H9 (cell line): ENCODE data around the gene GYG2. TPM values are rescaled to one million over a fixed set of nuclear protein-coding genes. Genes with fewer than 3 reads are reported as not detected.

Experiments used
- DNase-seq: peaks from one replicate; pipeline ENCODE4 v3.0.0-alpha.2; 2017
- H2AFZ ChIP-seq: one replicate; pipeline ENCODE4 v1.6.1; 2013; ENCODE audit warnings: mild to moderate bottlenecking, low read length, control low read depth, moderate library complexity
- H2AK5ac ChIP-seq: 2 replicates; pipeline ENCODE4 v1.6.1; 2013; ENCODE audit warnings: low read length, control low read depth, mixed read lengths; ENCODE audit not compliant: insufficient read length
- H2BK120ac ChIP-seq: one replicate; pipeline ENCODE4 v1.6.1; 2013; ENCODE audit warnings: low read depth, mild to moderate bottlenecking, low read length, control low read depth, inconsistent platforms; ENCODE audit not compliant: poor library complexity, severe bottlenecking
- H2BK12ac ChIP-seq: 2 replicates; pipeline ENCODE4 v1.6.1; 2013; ENCODE audit warnings: low read length, control low read depth, mixed read lengths, low read depth; ENCODE audit not compliant: insufficient read length
- H2BK15ac ChIP-seq: 2 replicates; pipeline ENCODE4 v1.6.1; 2013; ENCODE audit warnings: low read depth, low read length, control low read depth
- H2BK20ac ChIP-seq: one replicate; pipeline ENCODE4 v1.6.1; 2013; ENCODE audit warnings: low read depth, mild to moderate bottlenecking, low read length, control low read depth, inconsistent platforms; ENCODE audit not compliant: poor library complexity, severe bottlenecking
- H2BK5ac ChIP-seq: 2 replicates; pipeline ENCODE4 v1.6.1; 2013; ENCODE audit warnings: low read length, control low read depth, mixed read lengths; ENCODE audit not compliant: insufficient read length
- H3K14ac ChIP-seq: 2 replicates; pipeline ENCODE4 v1.6.1; 2013; ENCODE audit warnings: low read length, control low read depth; ENCODE audit not compliant: insufficient read depth
- H3K18ac ChIP-seq: 2 replicates; pipeline ENCODE4 v1.6.1; 2013; ENCODE audit warnings: low read depth, mild to moderate bottlenecking, mixed read lengths, low read length, control low read depth; ENCODE audit not compliant: insufficient read length
- H3K23ac ChIP-seq: 2 replicates; pipeline ENCODE4 v1.6.1; 2013; ENCODE audit warnings: low read length, control low read depth, mixed read lengths, low read depth; ENCODE audit not compliant: insufficient read length
- H3K23me2 ChIP-seq: 2 replicates; pipeline ENCODE4 v1.6.1; 2013; ENCODE audit warnings: low read depth, mild to moderate bottlenecking, mixed read lengths, low read length, control low read depth; ENCODE audit not compliant: insufficient read length, poor library complexity, severe bottlenecking
- H3K27ac ChIP-seq: 2 replicates; pipeline ENCODE4 v1.5.1; 2013; ENCODE audit warnings: low read length, control low read depth, mixed read lengths, low read depth; ENCODE audit not compliant: insufficient read length
- H3K27me3 ChIP-seq: 2 replicates; pipeline ENCODE4 v1.6.1; 2013; ENCODE audit warnings: low read length, control low read depth, inconsistent platforms; ENCODE audit not compliant: insufficient read depth
- H3K4ac ChIP-seq: 2 replicates; pipeline ENCODE4 v1.6.1; 2013; ENCODE audit warnings: low read depth, mild to moderate bottlenecking, control low read depth, inconsistent platforms, low read length, moderate library complexity
- H3K4me1 ChIP-seq: 2 replicates; pipeline ENCODE4 v1.6.1; 2013; ENCODE audit warnings: low read length, control low read depth, inconsistent platforms; ENCODE audit not compliant: insufficient read depth
- H3K4me2 ChIP-seq: 2 replicates; pipeline ENCODE4 v1.6.1; 2013; ENCODE audit warnings: low read length, control low read depth, mixed read lengths; ENCODE audit not compliant: insufficient read length, insufficient read depth
- H3K56ac ChIP-seq: 2 replicates; pipeline ENCODE4 v1.6.1; 2013; ENCODE audit warnings: low read depth, mild to moderate bottlenecking, mixed read lengths, low read length, control low read depth; ENCODE audit not compliant: insufficient read length
- H3K79me1 ChIP-seq: 2 replicates; pipeline ENCODE4 v1.6.1; 2013; ENCODE audit warnings: low read depth, mild to moderate bottlenecking, moderate library complexity, low read length, control low read depth, inconsistent platforms; ENCODE audit not compliant: insufficient read depth, poor library complexity, severe bottlenecking
- H3K79me2 ChIP-seq: 2 replicates; pipeline ENCODE4 v1.6.1; 2013; ENCODE audit warnings: low read length, control low read depth, inconsistent platforms; ENCODE audit not compliant: insufficient read depth
- H3K9ac ChIP-seq: 2 replicates; pipeline ENCODE4 v1.6.1; 2013; ENCODE audit warnings: low read length, control low read depth, mixed read lengths; ENCODE audit not compliant: insufficient read length; ENCODE audit errors: extremely low read depth
- H3K9me3 ChIP-seq: one replicate; pipeline ENCODE4 v1.6.1; 2013; ENCODE audit warnings: low read depth, low read length, inconsistent platforms; ENCODE audit not compliant: control insufficient read depth
- H3T11ph ChIP-seq: one replicate; pipeline ENCODE4 v1.6.1; 2013; ENCODE audit warnings: mild to moderate bottlenecking, low read length, control low read depth, inconsistent platforms
- H4K20me1 ChIP-seq: one replicate; pipeline ENCODE4 v1.6.1; 2013; ENCODE audit not compliant: control insufficient read depth, insufficient read length, insufficient read depth
- H4K5ac ChIP-seq: 2 replicates; pipeline ENCODE4 v1.6.1; 2013; ENCODE audit warnings: low read depth, mild to moderate bottlenecking, mixed read lengths, low read length, control low read depth; ENCODE audit not compliant: insufficient read length
- H4K8ac ChIP-seq: replicated peaks from 2 replicates; pipeline ENCODE4 v1.6.1; 2013; ENCODE audit warnings: low read length, control low read depth, mixed read lengths, low read depth; ENCODE audit not compliant: insufficient read length
- H4K91ac ChIP-seq: 2 replicates; pipeline ENCODE4 v1.6.1; 2013; ENCODE audit warnings: low read depth, mild to moderate bottlenecking, moderate library complexity, mixed read lengths, low read length, control low read depth; ENCODE audit not compliant: insufficient read length
- H3K27ac Mint-ChIP-seq, 3 experiments: 2 replicates in 2 of 3; 3 replicates in 1 of 3; pipeline ENCODE4 v1.8.0; 2020 to 2021; ENCODE audit warnings: mixed read lengths in 3 of 3, mild to moderate bottlenecking in 1 of 3, moderate library complexity in 1 of 3
- H3K27me3 Mint-ChIP-seq: 2 replicates; pipeline ENCODE4 v1.8.0; 2021; ENCODE audit warnings: low read depth, mild to moderate bottlenecking, moderate library complexity, mixed read lengths
- H3K36me3 Mint-ChIP-seq, 3 experiments: 2 replicates in 2 of 3; 3 replicates in 1 of 3; pipeline ENCODE4 v1.8.0; 2020 to 2021; ENCODE audit warnings: low read depth in 3 of 3, mixed read lengths in 3 of 3; ENCODE audit not compliant: insufficient read depth in 1 of 3
- H3K4me1 Mint-ChIP-seq, 2 experiments: 2 replicates each; pipeline ENCODE4 v1.8.0; 2020; ENCODE audit warnings: mixed read lengths in 2 of 2
- H3K4me3 Mint-ChIP-seq, 2 experiments: 2 replicates in 1 of 2; 3 replicates in 1 of 2; pipeline ENCODE4 v1.8.0; 2020 to 2021; ENCODE audit warnings: mild to moderate bottlenecking in 2 of 2, mixed read lengths in 2 of 2, moderate library complexity in 1 of 2
- H3K9me3 Mint-ChIP-seq, 2 experiments: 2 replicates in 1 of 2; 3 replicates in 1 of 2; pipeline ENCODE4 v1.8.0; 2020; ENCODE audit warnings: mild to moderate bottlenecking in 2 of 2, mixed read lengths in 2 of 2, moderate library complexity in 1 of 2
- WGBS: extraction: QIAGEN DNeasy Blood & Tissue Kit; methylation state at CpG from one replicate; pipeline ENCODE4 v1.1.7; 2013; ENCODE audit warnings: missing lambda C conversion rate, low lambda C conversion rate, mixed read lengths; ENCODE audit not compliant: insufficient read length; ENCODE audit errors: extremely low coverage; 5-methylcytosine and 5-hydroxymethylcytosine counted together
- total RNA-seq: library from RNA; stranded (reverse); gene quantifications from 2 replicates; pipeline ENCODE4 v1.2.1, GENCODE V29; 2021
- TF ChIP-seq, protein P1 (sequence below): fragments of 200-600 bp; sonication (generic); conservative IDR thresholded peaks from 3 replicates; pipeline ENCODE4 v1.8.0; 2021; ENCODE audit warnings: antibody characterized with exemption, mild to moderate bottlenecking

Gene GYG2
- total RNA-seq, 1 experiment from 2014 or later: 95.9 TPM

DNA sequence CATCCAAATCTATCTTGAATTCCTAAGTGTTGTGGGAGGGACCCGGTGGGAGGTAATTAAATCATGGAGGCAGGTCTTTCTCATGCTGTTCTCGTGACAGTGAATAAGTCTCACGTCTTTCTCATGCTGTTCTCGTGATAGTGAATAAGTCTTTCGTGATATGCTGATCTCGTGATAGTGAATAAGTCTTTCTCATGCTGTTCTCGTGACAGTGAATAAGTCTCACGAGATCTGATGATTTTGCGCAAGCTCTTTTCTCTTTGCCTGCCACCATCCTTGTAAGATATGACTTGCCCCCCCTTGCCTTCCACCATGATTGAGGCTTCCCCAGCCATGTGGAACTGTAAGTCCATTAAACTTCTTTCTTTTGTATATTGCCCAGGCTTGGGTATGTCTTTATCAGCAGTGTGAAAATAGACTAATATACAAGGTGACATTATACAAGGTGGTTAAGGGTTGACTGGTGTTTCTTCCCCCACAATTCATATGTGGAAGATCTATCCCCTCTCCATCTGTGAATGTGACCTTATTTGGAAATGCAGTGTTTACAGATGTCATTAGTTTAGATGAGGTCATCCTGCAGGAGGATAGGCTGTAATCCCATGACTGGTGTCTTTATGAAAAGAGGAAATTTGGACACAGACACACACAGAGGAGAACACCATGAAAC, 72.8 kb downstream of the GYG2 start:
- H3T11ph ChIP-seq: no peak overlapping the region
- H2BK5ac ChIP-seq: no peak overlapping the region
- H4K20me1 ChIP-seq: no peaks in the 10 kb centered on the region
- no peak overlapping the region for H3K4ac ChIP-seq
- Mint-ChIP-seq H3K27ac (peak overlapping the region in 1 of 3 experiments; percentile 7; a peak in 1 of 7 replicates), H3K4me3 (no peak overlapping the region), H3K4me1 (peaks cover 31 to 33% of the 10 kb centered on the region in 2 experiments), H3K27me3 (peaks cover 2% of the 10 kb centered on the region; the same call in 1 of the 2 replicates), H3K9me3 (peaks cover 23 to 26% of the 10 kb centered on the region in 2 experiments), H3K36me3 (peaks cover 29 to 39% (median 32%) of the 10 kb centered on the region in 3 experiments)
- H3K23me2 ChIP-seq: no peaks in the 10 kb centered on the region
- no peak overlapping the region for H3K23ac ChIP-seq
- no peak overlapping the region for H3K27ac ChIP-seq
- no CpG with 5 or more reads among the region's 9 CpGs for WGBS
- H3K4me2 ChIP-seq: no peak overlapping the region
- H2BK120ac ChIP-seq: no peak overlapping the region
- H3K4me1 ChIP-seq: peaks cover 10% of the 10 kb centered on the region; the same call in 1 of the 2 replicates
- no peak overlapping the region for H2BK12ac ChIP-seq
- H3K9me3 ChIP-seq: peaks cover 7% of the 10 kb centered on the region
- H3K14ac ChIP-seq: no peak overlapping the region
- no peak overlapping the region for H2AFZ ChIP-seq
- H4K8ac ChIP-seq: no peak overlapping the region
- no peak overlapping the region for H3K18ac ChIP-seq
- H4K91ac ChIP-seq: no peak overlapping the region
- no peak overlapping the region for H2BK15ac ChIP-seq
- no peaks in the 10 kb centered on the region for H3K79me2 ChIP-seq
- no peaks in the 10 kb centered on the region for H3K27me3 ChIP-seq
- no peak for DNase-seq
- H4K5ac ChIP-seq: no peak overlapping the region
- H3K56ac ChIP-seq: no peak overlapping the region
- H3K9ac ChIP-seq: no peak overlapping the region
- no peak overlapping the region for H2AK5ac ChIP-seq
- TF ChIP-seq, protein P1, sequence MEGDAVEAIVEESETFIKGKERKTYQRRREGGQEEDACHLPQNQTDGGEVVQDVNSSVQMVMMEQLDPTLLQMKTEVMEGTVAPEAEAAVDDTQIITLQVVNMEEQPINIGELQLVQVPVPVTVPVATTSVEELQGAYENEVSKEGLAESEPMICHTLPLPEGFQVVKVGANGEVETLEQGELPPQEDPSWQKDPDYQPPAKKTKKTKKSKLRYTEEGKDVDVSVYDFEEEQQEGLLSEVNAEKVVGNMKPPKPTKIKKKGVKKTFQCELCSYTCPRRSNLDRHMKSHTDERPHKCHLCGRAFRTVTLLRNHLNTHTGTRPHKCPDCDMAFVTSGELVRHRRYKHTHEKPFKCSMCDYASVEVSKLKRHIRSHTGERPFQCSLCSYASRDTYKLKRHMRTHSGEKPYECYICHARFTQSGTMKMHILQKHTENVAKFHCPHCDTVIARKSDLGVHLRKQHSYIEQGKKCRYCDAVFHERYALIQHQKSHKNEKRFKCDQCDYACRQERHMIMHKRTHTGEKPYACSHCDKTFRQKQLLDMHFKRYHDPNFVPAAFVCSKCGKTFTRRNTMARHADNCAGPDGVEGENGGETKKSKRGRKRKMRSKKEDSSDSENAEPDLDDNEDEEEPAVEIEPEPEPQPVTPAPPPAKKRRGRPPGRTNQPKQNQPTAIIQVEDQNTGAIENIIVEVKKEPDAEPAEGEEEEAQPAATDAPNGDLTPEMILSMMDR: no peak
- H2BK20ac ChIP-seq: no peak overlapping the region
- H3K79me1 ChIP-seq: no peaks in the 10 kb centered on the region
